Gastroesophageal sphincter (tissue), 3 donors: ENCODE measurements around the gene GAS2L1.

Experiments used
- CTCF ChIP-seq, 4 experiments: fragments of 200-600 bp in 2 of 4; fragments of 450-650 bp in 2 of 4; sonication (generic) in 1 of 4; IDR thresholded peaks; one replicate each; pipeline ENCODE4 v1.5.1; 2017 to 2019; ENCODE audit warnings: antibody characterized with exemption in 4 of 4, mild to moderate bottlenecking in 2 of 4, moderate library complexity in 2 of 4
- EP300 ChIP-seq: sonication (generic); formaldehyde crosslinking; IDR thresholded peaks from one replicate; pipeline ENCODE4 v1.6.1; 2017; ENCODE audit warnings: antibody characterized with exemption, mild to moderate bottlenecking
- POLR2A ChIP-seq, 2 donors: fragments of 450-650 bp; IDR thresholded peaks; one replicate each; pipeline ENCODE4 v1.6.1; 2017; ENCODE audit warnings: antibody characterized with exemption in 2 of 2, mild to moderate bottlenecking in 2 of 2, moderate library complexity in 1 of 2
- POLR2AphosphoS5 ChIP-seq: sonication (generic); formaldehyde crosslinking; IDR thresholded peaks from one replicate; pipeline ENCODE4 v1.6.1; 2017; ENCODE audit warnings: antibody characterized with exemption

- TF ChIP-seq POLR2A (IDR thresholded peaks at IDR 0.05) (no peak), CTCF (IDR thresholded peaks at IDR 0.05) (no peak), POLR2AphosphoS5 (no peak), EP300 (no peak)
Measured at GRCh38 chr22:29343313-29343805, 36.9 kb downstream of the GAS2L1 start.
